MM.1S (cell line): ENCODE results near the gene CACNB4.

Experiments
- DNase-seq: peaks from one replicate; pipeline ENCODE4 v3.0.0-alpha.2; 2015
- H2AFZ ChIP-seq: fragments of 300-600 bp; sonication (generic); 2 replicates; pipeline ENCODE4 v1.6.0; 2016; ENCODE audit warnings: antibody characterized with exemption, low read length
- H3F3A ChIP-seq: fragments of 300-600 bp; sonication (generic); 2 replicates; pipeline ENCODE4 v1.6.1; 2016; ENCODE audit warnings: mild to moderate bottlenecking, antibody characterized with exemption, low read length, moderate library complexity, mixed read lengths; ENCODE audit not compliant: insufficient read depth
- H3K27ac ChIP-seq: fragments of 300-600 bp; sonication (generic); 2 replicates; pipeline ENCODE4 v1.5.1; 2016; ENCODE audit warnings: mild to moderate bottlenecking, low read length
- H3K27me3 ChIP-seq: fragments of 300-600 bp; sonication (generic); replicated peaks from 2 replicates; pipeline ENCODE4 v1.6.0; 2016; ENCODE audit warnings: low read length; ENCODE audit not compliant: insufficient read depth
- H3K36me3 ChIP-seq: fragments of 300-600 bp; sonication (generic); replicated peaks from 2 replicates; pipeline ENCODE4 v1.6.1; 2016; ENCODE audit warnings: mild to moderate bottlenecking, low read length, mixed read lengths; ENCODE audit not compliant: insufficient read depth
- H3K4me1 ChIP-seq: fragments of 300-600 bp; sonication (generic); 2 replicates; pipeline ENCODE4 v1.6.1; 2016; ENCODE audit warnings: low read length, mixed read lengths
- H3K4me2 ChIP-seq: fragments of 300-600 bp; sonication (generic); 2 replicates; pipeline ENCODE4 v1.6.0; 2016; ENCODE audit warnings: low read depth, low read length
- H3K4me3 ChIP-seq: fragments of 300-600 bp; sonication (generic); 2 replicates; pipeline ENCODE4 v1.5.1; 2016; ENCODE audit warnings: low read length, mixed read lengths
- H3K79me2 ChIP-seq: fragments of 300-600 bp; sonication (generic); 2 replicates; pipeline ENCODE4 v1.6.1; 2016; ENCODE audit warnings: mixed run types, low read length, mixed read lengths
- H3K9ac ChIP-seq: fragments of 300-600 bp; sonication (generic); 2 replicates; pipeline ENCODE4 v1.6.1; 2016; ENCODE audit warnings: low read length, mixed read lengths
- H3K9me2 ChIP-seq: fragments of 300-600 bp; sonication (generic); replicated peaks from 2 replicates; pipeline ENCODE4 v1.6.1; 2016; ENCODE audit warnings: mild to moderate bottlenecking, low read length, mixed read lengths; ENCODE audit not compliant: insufficient read depth
- H3K9me3 ChIP-seq: fragments of 300-600 bp; sonication (generic); replicated peaks from 2 replicates; pipeline ENCODE4 v1.6.1; 2016; ENCODE audit warnings: mild to moderate bottlenecking, low read length, mixed read lengths; ENCODE audit not compliant: insufficient read depth
- H4K20me1 ChIP-seq: fragments of 300-600 bp; sonication (generic); 2 replicates; pipeline ENCODE4 v1.6.1; 2016; ENCODE audit warnings: mild to moderate bottlenecking, low read length, moderate library complexity, mixed read lengths; ENCODE audit not compliant: insufficient read depth
- CTCF ChIP-seq: fragments of 300-600 bp; sonication (generic); IDR thresholded peaks from 2 replicates; pipeline ENCODE4 v1.5.1; 2016; ENCODE audit warnings: antibody characterized with exemption, low read length, mixed read lengths
- EZH2 ChIP-seq: fragments of 300-600 bp; sonication (generic); optimal IDR thresholded peaks from 2 replicates; pipeline ENCODE3; 2017; ENCODE audit warnings: low read depth, mild to moderate bottlenecking, antibody characterized with exemption, low read length, mixed read lengths
- EZH2phosphoT487 ChIP-seq: fragments of 300-600 bp; sonication (generic); IDR thresholded peaks from 2 replicates; pipeline ENCODE4 v1.6.1; 2018; ENCODE audit warnings: antibody characterized with exemption, low read length

The CACNB4 gene

DNA sequence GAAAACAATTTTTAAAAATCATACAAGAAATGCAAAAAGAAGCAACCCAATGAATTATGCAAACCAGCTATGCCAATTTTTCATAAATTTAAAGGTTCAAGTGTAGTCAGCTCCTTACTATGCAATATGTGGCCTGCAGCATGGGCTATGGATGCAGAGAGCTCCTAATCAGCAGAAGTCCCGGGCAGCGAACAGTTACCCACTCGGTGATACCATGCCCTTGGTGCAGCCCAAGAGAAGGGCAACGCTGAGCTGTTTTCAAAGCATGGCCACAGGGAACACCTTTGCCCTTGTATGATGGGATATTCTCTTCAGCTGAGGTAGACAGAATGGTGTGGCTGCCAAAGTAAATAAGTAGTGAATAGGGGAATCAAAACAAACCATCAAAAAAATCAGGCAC is 253.4 kb downstream of the CACNB4 start:
- H4K20me1 ChIP-seq = no peaks in the 10 kb centered on the region
- no peak for DNase-seq
- no peaks in the 10 kb centered on the region for H3K9me2 ChIP-seq
- no peaks in the 10 kb centered on the region for H3K36me3 ChIP-seq
- no peaks in the 10 kb centered on the region for H3K27me3 ChIP-seq
- peaks cover 35% of the 10 kb centered on the region for H3K4me1 ChIP-seq
- TF ChIP-seq EZH2phosphoT487 = no peak
- no peak for TF ChIP-seq CTCF
- TF ChIP-seq EZH2 = no peak
- peaks cover 15% of the 10 kb centered on the region for H3F3A ChIP-seq
- no peak overlapping the region for H3K4me2 ChIP-seq
- H3K9me3 ChIP-seq = no peaks in the 10 kb centered on the region
- no peak overlapping the region for H3K27ac ChIP-seq
- H3K4me3 ChIP-seq = no peak overlapping the region
- H2AFZ ChIP-seq = no peak overlapping the region
- H3K79me2 ChIP-seq = no peaks in the 10 kb centered on the region
- H3K9ac ChIP-seq = no peak overlapping the region

GRCh38 chr2:151844211-151844896 is 254.5 kb downstream of the CACNB4 start:
- TF ChIP-seq EZH2phosphoT487 (no peak), CTCF (no peak), EZH2 (no peak)
- Histone ChIP-seq H3K4me1 (peaks cover 45% of the 10 kb centered on the region), H4K20me1 (no peaks in the 10 kb centered on the region), H3K4me2 (no peak overlapping the region), H3K4me3 (no peak overlapping the region), H2AFZ (no peak overlapping the region), H3F3A (peaks cover 25% of the 10 kb centered on the region), H3K27me3 (no peaks in the 10 kb centered on the region), H3K9me3 (no peaks in the 10 kb centered on the region), H3K9ac (no peak overlapping the region), H3K36me3 (no peaks in the 10 kb centered on the region), H3K27ac (no peak overlapping the region), H3K9me2 (no peaks in the 10 kb centered on the region), H3K79me2 (no peaks in the 10 kb centered on the region)
- DNase-seq = no peak

GRCh38 chr2:151843691-151844061 is 255.2 kb downstream of the CACNB4 start:
- peak overlapping the region; percentile 51; the same call in 1 of the 2 replicates for H3K4me2 ChIP-seq
- TF ChIP-seq CTCF = no peak
- TF ChIP-seq EZH2 = no peak
- TF ChIP-seq EZH2phosphoT487 = no peak
- H3F3A ChIP-seq = peaks cover 25% of the 10 kb centered on the region
- H3K9ac ChIP-seq = no peak overlapping the region
- no peaks in the 10 kb centered on the region for H3K79me2 ChIP-seq
- no peak overlapping the region for H3K4me3 ChIP-seq
- DNase-seq = no peak
- H3K9me3 ChIP-seq = no peaks in the 10 kb centered on the region
- no peaks in the 10 kb centered on the region for H4K20me1 ChIP-seq
- no peaks in the 10 kb centered on the region for H3K9me2 ChIP-seq
- peak overlapping the region; percentile 45; the same call in 1 of the 2 replicates for H2AFZ ChIP-seq
- H3K4me1 ChIP-seq = peaks cover 50% of the 10 kb centered on the region
- H3K27ac ChIP-seq = peak overlapping the region; percentile 67; the same call in 1 of the 2 replicates
- no peaks in the 10 kb centered on the region for H3K27me3 ChIP-seq
- H3K36me3 ChIP-seq = no peaks in the 10 kb centered on the region
